GM18868 (cell line): Measurements from ENCODE around the gene CCDC142.
"Not testable (repeated sequence)": the region's sequence is repeated elsewhere in the genome, so short reads cannot be mapped to it uniquely, and the experiment has no call there.

ENCODE experiments used
- ATAC-seq: cut with Tn5 transposase; IDR thresholded peaks from one replicate; pipeline ENCODE4 v1.9.1; 2021; ENCODE audit warnings: mild to moderate bottlenecking, moderate library complexity; ENCODE audit not compliant: unreplicated experiment

CCDC142 gene

GRCh38 chr2:74499267-74499939, 16.6 kb upstream of the CCDC142 start, which contains the start of gene LBX2:
Gene LBX2, minus strand, starts transcription at chr2:74499603. Its CDS starts 66 bp downstream, at chr2:74499537.
- ATAC-seq, result no peak

DNA sequence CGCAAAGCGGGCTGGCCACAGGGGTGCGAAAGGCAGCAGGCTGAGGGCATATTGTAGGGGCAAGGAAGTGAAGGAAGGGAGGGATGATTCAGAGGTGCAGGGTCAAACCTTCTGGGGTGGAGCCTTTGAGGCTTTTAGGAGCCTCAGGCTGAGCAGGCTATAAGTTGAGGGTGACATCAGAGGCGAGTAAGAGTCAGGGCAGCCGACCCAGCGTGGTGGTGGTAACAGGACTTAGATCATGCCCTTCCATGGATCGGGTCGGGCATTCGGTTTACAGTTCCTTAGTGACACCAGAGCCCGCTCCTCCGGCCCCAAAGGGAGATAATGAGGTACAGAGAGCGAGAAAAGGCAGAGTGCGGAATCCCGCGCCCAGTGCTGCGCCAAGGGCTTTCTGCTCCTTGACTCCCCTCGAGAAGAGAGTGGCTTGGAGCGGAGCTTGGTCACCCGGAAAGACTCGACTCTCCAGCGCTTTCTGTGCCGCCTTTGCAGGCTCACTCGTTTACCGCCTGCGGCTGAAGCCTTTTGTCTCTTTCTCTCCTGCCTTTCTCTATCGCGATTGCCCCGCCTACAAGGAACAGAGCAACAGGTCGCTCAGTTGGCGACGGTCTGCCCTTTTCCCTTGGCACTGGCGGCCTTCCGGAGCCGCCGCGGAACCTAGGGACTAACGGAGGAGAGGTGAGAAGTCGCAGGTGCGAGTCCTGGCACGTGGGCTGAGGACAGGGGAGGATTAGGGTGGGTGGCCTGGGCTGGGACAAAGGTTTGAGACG, 15.9 kb upstream of the CCDC142 start:
- no peak for ATAC-seq

DNA sequence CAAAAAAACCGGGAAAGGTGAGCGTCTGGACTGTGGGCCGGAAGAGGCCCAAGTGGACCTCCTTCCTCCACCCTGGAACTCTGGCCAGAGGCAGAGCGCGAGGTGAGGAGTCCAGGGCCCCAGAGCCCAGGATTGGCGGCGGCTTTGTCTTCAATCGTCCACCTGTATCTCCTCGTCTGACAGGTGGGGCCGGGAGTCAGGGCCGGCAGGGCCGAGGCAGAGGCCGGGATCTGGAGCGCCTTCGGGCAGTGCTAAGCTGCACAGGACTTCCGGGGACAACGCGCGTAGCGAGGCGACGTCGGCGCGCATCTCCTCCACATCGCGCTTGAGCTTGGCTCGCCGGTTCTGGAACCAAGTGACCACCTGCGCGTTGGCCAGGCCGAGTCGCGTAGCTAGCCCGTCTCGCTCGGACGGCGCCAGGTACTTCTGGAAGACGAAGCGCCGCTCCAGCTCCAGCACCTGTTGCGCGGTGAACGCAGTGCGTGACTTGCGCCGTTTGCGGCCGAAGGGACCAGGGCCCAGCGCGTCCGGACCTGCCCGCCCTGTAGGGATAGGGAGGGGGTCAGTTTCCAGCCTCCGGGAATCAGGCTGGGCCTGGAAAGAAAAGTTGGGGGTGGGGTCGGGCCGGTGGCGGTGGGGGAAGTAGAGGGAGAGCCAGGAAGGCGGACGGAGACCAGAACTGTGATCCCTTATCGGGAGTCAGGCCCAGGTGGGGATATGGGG, 15.1 kb upstream of the CCDC142 start:
- no peak for ATAC-seq

- ATAC-seq, result no peak
Measured at GRCh38 chr2:74496997-74497776, 14.4 kb upstream of the CCDC142 start.

- no peak for ATAC-seq
Measured at GRCh38 chr2:74495440-74495839, 12.6 kb upstream of the CCDC142 start.

GRCh38 chr2:74493546-74493945, 10.7 kb upstream of the CCDC142 start:
- no peak for ATAC-seq

GRCh38 chr2:74491648-74492544, 9.1 kb upstream of the CCDC142 start:
- no peak for ATAC-seq

GRCh38 chr2:74489906-74490305, 7.1 kb upstream of the CCDC142 start:
- no peak for ATAC-seq

DNA sequence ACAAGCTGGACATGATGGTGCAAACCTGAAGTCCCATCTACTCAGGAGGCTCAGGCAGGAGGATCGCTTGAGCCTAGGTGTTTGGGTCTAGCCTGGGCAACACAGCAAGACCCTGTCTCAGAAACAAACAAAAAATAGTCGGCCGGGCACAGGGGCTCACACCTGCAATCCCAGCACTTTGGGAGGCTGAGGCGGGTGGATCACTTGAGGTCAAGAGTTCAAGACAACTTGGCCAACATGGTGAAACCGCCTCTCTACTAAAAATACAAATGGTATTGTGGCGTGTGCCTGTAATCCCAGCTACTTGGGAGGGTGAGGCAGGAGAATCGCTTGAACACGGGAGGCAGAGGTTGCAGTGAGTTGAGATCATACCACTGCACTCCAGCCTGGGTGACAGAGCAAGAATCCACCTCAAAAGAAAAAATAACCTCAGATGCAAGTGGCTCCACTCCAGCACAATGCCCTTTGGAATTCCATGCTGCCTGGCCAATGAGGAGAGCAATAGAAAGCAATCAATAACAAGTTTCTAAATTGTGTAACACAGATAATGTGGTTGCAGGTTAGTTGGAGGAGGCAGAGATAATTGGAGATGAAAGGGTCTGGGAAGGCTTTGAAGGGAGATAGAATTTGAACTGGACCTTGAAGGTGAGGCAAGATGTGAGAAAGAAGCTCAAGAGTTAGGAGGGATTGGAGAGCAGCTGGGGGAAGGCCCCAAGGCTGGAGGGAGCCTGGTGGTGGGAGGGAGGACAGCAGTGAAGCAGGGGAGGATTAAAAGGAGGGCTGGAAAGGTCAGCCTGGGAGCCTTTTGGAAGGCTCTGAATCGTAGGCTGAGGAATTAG, 6.1 kb upstream of the CCDC142 start:
- no peak for ATAC-seq

DNA sequence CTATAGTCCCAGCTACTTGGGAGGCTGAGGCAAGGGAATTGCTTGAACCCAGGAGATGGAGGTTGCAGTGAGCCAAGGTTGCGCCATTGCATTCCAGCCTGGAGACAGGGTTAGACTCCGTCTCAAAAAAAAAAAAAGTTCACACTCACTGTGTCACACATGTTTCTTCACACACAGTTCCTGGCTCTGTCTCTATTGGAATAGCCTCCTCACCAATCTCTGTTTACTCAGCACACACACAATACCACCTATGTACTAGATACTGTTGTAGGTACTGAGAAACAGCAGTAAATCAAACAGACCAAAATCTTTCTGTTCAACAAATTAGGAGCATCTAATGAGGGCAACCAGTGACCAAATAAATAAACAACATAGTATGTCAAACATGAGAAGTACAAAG, 3.3 kb upstream of the CCDC142 start:
- ATAC-seq, result no peak

DNA sequence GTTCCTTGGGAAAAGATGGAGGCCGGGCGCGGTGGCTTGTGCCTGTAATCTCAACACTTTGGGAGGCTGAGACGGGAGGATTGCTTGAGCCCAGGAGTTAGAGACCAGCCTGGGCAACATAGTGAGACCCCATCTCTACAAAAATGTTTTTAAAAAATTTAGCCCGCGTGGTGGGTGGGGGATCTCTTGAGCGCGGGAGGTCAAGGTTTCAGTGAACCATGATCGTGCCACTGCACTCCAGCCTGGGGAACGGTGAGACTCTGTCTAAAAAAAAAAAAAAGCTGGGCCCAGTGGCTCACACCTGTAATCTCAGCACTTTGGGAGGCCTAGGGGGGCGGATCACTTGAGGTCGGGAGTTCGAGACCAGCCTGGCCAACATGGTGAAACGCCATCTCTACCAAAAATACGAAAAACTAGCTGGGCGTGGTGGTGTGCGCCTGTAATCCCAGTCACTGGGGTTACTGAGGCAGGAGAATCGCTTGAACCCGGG, 922 bp upstream of the CCDC142 start:
- ATAC-seq, result not testable (repeated sequence)

DNA sequence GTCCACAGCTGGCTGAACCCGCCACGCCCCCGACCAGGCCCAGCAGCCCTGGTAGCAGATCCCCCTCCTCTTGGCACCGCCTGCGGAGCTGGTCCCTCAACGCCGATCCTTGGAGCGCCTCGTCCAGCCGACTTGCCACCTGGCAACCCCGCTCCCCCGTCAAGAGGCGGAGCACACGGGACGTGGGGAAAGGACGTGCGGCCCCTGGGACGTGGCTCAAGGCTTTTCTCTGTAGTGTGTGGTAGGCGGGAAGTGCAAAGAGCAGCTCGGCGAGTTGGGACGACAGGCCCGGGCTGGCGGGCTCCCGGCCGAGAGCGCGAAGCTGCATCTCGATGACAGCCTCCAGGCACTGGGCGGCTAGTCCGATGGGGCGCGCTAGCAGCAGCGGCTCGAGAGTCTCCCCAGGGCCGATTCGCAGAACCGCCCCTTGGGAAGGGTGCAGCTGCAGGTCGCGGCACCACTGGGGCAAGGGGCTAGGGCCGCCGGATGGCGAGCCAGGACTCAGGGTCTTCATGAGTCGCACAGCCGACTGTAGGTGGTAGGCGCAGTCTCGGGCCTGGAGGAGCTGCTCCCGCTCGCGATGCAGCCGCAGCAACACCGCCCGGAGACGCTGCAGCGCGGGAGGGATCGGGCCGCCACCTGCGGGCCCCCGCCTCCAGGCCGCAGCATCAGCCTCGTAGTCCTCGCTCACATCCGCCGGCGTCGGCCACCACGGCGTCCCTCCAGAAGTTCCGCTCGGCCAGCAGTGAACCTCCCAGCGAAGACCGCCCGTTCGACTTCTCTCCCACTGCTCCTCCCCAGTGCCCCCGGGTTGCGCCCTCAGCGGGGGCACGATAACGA, 617 bp downstream of the CCDC142 start:
- peak; percentile 29 for ATAC-seq

GRCh38 chr2:74481431-74481830, 1.4 kb downstream of the CCDC142 start:
- ATAC-seq, result no peak

DNA sequence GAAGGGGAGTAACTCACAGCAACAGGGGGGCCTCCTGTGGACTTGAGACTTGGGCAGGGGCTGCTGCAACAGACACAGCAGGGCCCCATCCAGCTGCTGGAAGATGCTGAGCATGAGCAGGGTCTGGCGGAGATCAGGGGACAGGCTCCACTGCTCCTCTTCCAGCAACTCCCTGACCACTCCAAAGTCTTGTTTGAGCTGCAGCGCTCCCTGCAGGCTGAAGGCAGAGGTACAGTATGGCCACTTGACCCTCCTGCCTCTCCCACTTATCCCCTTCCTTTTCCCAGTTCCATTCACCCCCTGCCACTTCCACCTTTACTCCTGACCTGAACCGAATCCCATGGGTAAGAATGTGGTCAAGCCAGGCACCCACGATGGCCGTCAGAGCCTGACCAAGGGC, 7.9 kb downstream of the CCDC142 start:
- no peak for ATAC-seq

DNA sequence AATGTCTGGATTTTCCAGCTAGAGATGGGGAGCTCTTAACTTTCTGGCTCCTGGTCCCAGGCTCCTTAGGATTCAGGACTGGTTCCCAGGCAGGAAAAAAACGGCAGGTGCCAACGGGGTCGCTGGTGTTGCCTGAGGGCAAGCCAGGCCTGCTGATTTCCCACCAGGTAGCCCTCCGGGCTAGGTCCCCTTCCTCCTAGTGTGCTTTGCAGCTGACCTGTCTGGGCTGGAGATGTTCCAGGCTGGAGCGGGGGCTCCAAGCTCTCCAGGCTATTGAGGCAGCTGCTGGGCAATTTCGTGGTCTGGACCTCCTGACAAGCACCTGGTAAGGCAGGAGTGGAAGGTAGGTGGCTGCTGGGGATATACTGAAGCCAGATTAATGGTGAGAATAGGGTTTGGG, 8.3 kb downstream of the CCDC142 start:
- no peak for ATAC-seq

GRCh38 chr2:74472945-74473258, 9.9 kb downstream of the CCDC142 start:
- no peak for ATAC-seq

- ATAC-seq, result peak; percentile 85
Measured at GRCh38 chr2:74472086-74472944, 10.5 kb downstream of the CCDC142 start, which contains the start of gene MRPL53. Gene MRPL53, minus strand, starts transcription at chr2:74472680. Its CDS starts 20 bp downstream, at chr2:74472660.
